Suppressor macrophage treated with lipopolysaccharide for 1 hour (primary cell): ENCODE data around the gene GZMA.
A peak's percentile ranks its signal among the peaks of the same experiment; 100 is the strongest.

Source experiments
- DNase-seq, 3 donors: peaks; one replicate each; pipeline ENCODE4 v3.0.0-alpha.2; 2020 to 2022

Gene GZMA

GRCh38 chr5:55113327-55113726, 10.9 kb downstream of the GZMA start:
- no peak for DNase-seq

GRCh38 chr5:55114061-55114460, 11.6 kb downstream of the GZMA start:
- DNase-seq: no peak

- no peak for DNase-seq
Measured at GRCh38 chr5:55123365-55123764, 20.9 kb downstream of the GZMA start.

GRCh38 chr5:55134053-55134722, 31.7 kb downstream of the GZMA start:
- no peak for DNase-seq

- no peak for DNase-seq
Measured at GRCh38 chr5:55136521-55136920, 34.1 kb downstream of the GZMA start.

- DNase-seq: no peak
Measured at GRCh38 chr5:55140908-55141665, 38.6 kb downstream of the GZMA start.

GRCh38 chr5:55141945-55142690, 39.7 kb downstream of the GZMA start:
- no peak for DNase-seq

GRCh38 chr5:55143624-55144023, 41.2 kb downstream of the GZMA start:
- DNase-seq: no peak

GRCh38 chr5:55146080-55146479, 43.6 kb downstream of the GZMA start:
- DNase-seq: no peak

GRCh38 chr5:55146543-55147151, 44.2 kb downstream of the GZMA start:
- peak; percentile 85 to 91 (median 87) for DNase-seq

GRCh38 chr5:55149308-55149795, 46.9 kb downstream of the GZMA start:
- no peak for DNase-seq

- no peak for DNase-seq
Measured at GRCh38 chr5:55151923-55152842, 49.7 kb downstream of the GZMA start.

- no peak for DNase-seq
Measured at GRCh38 chr5:55154873-55155272, 52.4 kb downstream of the GZMA start.
